IMR-90 (cell line): Measurements from ENCODE around the gene RNF149.

Experiments
- CHD1 ChIP-seq: IDR thresholded peaks from 2 replicates; pipeline ENCODE4 v1.6.1; 2012; ENCODE audit warnings: low read depth, low read length, improper control_type of control experiment
- POLR2A ChIP-seq: IDR thresholded peaks from 2 replicates; pipeline ENCODE4 v1.6.1; 2012; ENCODE audit warnings: mild to moderate bottlenecking, low read depth, low read length
- TF ChIP-seq, protein P1 (sequence below): conservative IDR thresholded peaks from 2 replicates; pipeline ENCODE4 v1.5.1; 2012; ENCODE audit warnings: mild to moderate bottlenecking, low read depth, low read length, improper control_type of control experiment

- TF ChIP-seq, protein P1, sequence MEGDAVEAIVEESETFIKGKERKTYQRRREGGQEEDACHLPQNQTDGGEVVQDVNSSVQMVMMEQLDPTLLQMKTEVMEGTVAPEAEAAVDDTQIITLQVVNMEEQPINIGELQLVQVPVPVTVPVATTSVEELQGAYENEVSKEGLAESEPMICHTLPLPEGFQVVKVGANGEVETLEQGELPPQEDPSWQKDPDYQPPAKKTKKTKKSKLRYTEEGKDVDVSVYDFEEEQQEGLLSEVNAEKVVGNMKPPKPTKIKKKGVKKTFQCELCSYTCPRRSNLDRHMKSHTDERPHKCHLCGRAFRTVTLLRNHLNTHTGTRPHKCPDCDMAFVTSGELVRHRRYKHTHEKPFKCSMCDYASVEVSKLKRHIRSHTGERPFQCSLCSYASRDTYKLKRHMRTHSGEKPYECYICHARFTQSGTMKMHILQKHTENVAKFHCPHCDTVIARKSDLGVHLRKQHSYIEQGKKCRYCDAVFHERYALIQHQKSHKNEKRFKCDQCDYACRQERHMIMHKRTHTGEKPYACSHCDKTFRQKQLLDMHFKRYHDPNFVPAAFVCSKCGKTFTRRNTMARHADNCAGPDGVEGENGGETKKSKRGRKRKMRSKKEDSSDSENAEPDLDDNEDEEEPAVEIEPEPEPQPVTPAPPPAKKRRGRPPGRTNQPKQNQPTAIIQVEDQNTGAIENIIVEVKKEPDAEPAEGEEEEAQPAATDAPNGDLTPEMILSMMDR, result no peak
- no peak for TF ChIP-seq POLR2A
- no peak for TF ChIP-seq CHD1
Observed at GRCh38 chr2:101265893-101266499, 42.5 kb downstream of the RNF149 start.
